ENCODE measurements around the gene VTN.

DNA sequence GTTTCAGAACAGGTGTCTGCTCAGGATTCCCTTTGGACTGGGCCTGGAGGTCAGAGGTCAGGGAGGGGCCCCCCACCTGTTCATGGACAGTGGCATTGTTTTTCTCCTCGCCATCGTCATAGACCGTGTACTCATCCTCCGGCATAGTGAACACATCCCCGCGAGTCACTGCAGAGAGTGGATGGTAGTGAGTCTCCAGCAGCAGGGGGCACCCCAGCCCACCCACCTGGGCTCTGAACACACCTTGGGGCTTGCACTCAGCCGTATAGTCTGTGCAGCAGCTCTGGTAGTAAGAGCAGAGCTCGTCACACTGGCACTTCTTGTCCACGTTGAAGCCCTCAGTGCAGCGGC is 448 bp downstream of the VTN start:
- TF ChIP-seq, protein P1, sequence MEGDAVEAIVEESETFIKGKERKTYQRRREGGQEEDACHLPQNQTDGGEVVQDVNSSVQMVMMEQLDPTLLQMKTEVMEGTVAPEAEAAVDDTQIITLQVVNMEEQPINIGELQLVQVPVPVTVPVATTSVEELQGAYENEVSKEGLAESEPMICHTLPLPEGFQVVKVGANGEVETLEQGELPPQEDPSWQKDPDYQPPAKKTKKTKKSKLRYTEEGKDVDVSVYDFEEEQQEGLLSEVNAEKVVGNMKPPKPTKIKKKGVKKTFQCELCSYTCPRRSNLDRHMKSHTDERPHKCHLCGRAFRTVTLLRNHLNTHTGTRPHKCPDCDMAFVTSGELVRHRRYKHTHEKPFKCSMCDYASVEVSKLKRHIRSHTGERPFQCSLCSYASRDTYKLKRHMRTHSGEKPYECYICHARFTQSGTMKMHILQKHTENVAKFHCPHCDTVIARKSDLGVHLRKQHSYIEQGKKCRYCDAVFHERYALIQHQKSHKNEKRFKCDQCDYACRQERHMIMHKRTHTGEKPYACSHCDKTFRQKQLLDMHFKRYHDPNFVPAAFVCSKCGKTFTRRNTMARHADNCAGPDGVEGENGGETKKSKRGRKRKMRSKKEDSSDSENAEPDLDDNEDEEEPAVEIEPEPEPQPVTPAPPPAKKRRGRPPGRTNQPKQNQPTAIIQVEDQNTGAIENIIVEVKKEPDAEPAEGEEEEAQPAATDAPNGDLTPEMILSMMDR (IDR thresholded peaks at IDR 0.05), result no peak
- TF ChIP-seq EZH2 (IDR thresholded peaks at IDR 0.05; ENCODE audit: borderline replicate concordance, insufficient read depth, low read depth, low read length, poor library complexity, severe bottlenecking), result no peak
